Stimulated activated CD4-positive, alpha-beta T cell treated with anti-CD3 and anti-CD28 coated beads, Interleukin-2, amount 100 ng/mL, for 4 hours (primary cell): ENCODE results near the gene ARL4A.

ENCODE experiments used
- DNase-seq: peaks from one replicate; pipeline ENCODE4 v3.0.0-alpha.2; 2020; ENCODE audit warnings: low read depth

Gene ARL4A

DNA sequence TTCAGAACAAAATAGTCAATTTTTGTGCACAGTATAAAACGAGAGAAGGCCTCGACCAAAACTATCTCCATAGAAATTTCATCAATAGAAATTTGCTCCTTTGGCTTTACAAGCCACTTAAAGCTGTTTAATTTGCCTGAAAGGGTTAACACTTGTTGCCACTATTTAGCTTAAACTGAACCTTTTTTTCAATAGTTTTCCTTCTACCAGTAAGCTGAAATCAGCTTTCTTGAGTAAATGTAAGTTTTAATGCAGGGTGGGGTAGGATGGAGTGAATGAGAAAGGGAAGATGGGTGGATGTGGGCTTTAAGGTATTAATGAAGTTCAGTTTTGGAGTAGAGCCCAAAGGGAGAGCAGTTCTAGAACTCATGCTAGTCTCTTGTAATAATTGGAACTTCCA, 39.5 kb downstream of the ARL4A start:
- DNase-seq, result no peak

DNA sequence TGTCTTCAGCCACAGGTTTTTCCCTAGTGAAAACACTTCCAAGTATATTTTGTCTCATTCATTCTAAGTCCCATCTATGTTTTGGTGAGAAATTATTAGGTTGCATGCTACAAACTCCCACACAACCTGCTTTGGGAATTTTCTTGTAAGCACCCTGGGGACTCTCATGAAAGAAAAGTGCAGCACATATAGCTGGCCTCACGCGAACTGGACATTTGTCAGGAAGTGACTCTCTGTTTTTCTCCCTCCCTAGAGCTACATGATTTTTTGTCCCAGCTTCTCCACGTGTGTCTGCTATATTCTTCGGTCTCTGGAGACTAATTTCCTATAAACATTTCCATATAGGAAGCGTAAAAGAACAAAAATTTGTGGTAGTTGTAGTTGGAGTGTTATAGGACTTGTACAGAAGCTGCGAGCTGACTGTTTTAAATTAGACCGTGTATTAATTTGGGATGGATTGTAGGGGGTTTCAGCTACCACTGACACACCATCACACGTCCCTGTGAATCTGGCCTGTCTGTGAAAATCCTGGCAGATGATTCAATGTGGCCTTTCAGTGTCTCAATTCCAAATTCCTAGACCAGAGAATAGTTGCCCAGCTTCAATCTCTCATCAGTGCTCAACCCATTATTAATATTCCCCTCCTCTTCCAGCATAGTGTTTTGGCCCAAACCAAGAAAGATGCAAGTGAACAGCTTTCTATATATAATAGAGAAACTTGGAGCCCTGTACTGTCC, 40.2 kb downstream of the ARL4A start:
- DNase-seq, result no peak

DNA sequence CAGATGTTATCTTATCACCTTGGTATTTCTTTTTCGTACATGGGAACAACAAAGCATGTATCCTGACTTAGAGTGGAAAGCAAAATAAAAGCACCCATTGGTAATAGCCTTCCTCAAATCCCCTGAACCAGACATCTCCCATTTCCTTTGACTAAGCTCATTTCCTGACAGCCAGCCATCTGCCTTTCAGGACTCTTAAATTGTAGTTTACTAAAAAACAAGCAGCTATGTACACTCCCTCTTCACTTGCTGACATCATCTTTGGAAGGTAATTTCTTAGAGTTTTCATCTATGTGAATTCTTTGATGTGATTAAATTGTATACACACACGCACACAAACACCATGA, 40.7 kb downstream of the ARL4A start:
- no peak for DNase-seq

DNA sequence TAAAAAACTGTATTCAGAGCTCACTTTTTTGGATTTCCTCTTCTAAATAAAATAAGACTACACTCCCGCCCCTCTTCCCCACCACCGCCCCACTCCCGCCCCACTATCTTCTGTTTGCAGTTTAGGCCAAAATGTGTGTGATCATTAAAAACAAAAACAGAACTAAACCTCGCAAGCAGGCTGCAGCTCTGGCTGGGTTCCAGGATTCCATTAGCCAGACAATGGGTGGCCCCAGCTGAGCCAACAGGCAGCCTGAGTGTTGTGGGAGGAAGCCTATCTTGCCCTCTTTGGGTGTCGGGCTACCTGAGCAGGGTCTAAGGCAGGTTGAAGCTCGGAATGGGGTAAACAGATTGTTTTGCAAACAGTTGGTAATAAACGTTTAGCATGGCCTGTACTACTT, 41.7 kb downstream of the ARL4A start:
- DNase-seq, result no peak

DNA sequence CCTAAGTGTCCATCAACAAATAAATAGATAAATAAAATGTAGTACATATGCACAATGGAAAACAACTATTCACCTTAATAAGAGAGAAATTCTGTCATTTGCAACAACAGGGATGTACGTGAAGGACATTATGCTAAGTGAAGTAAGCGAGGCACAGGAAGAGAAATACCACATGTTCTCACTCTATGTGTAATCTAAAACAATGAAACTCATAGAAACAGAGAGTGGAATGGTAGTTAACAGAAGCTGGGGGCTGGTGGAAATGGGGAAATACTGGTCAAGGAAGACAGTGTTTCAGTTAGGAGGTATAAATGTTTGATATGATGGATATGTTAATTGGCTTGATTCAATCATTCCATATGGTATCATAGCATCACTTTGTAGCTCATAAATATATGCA, 43.1 kb downstream of the ARL4A start:
- DNase-seq, result no peak

DNA sequence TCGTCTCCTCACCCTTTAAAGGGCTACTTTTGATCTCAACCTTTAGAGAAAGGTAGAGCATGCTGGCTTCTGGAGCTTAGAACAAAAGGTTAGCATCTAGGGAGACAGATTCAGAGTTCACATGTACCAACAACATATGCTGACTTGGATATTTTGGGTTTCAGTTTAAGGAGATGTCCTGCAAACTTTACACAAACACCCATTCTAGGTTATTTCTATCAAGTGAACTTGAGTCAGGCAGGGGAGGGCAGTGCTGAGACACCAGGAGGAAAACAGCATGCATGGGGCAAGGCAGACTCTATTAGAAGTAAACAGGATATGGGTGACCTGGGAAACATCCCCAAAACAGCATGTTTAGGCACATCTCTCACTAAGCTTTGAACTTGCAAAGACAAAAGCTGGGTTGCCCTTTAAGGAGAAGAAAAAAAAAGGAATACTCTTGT, 43.8 kb downstream of the ARL4A start:
- no peak for DNase-seq

DNA sequence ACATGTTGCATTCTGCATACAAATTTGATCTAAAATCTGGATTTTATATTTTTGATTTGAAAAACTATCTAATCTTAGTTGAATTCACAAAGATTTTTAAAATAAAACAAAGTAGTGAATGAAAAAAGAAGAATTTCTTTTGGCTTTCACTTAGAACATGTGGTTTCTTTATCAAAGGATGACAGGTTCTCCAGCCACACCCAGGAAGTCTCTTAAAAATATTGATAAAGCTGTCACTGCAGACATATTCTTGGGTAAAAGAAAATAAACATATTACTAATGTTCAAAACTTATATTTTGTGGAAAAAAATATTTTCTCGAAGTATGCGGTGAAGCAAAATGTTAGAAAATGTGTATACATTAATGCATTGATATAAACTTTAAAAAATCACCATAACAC, 44.3 kb downstream of the ARL4A start:
- no peak for DNase-seq

DNA sequence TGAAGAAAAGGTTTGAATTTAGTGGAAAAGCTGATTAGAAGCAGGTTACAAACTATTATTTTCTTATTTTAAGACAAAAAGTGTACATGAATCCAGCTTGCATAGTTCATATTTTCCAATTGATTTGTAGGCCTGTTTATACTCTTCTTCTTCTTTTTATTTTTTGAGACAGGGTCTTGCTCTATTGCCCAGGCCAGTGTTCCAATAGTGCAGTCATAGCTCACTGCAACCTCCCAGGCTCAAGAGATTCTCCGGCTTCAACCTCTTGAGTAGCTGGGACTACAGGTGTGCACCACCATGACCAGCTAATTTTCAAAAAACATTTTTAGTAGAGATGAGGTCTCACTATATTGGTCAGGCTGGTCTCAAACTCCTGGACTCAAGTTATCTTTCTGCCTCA, 45.0 kb downstream of the ARL4A start:
- no peak for DNase-seq

DNA sequence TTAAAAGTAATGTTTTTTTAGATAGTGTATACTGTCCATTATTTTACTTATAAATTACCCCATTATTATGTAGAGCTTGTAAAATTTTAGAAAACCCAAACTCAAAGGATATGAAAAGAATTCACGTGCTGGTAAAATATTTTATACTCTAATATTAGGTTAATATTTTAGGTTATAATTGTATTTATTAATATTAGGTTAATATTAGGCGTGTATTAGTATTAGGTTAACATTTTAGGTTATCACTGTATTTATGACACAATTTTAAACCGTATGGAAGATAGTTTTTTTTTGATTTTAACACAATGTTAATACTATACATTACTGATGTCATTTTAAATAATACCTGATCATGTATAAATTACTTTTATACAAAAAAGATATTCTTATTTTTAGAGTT, 48.5 kb downstream of the ARL4A start:
- no peak for DNase-seq

DNA sequence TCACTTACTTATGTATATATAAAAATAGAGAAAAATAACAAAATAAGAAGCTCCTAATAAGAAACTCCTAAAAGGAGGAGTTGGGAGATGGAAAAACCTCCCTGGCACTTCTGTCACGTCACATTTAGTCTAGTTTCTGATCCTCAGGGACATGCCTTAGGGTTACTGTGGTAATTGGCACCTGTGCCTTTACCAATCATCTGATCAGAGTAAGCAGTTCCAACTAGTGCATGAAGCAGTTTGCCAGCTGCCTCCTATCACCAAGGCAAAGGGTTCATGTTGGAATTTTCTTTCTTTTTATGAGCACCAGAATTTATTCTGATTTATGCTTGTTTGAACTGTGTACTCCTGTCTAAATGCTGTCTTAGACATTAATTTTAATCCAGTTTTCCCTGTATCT, 49.9 kb downstream of the ARL4A start:
- no peak for DNase-seq

DNA sequence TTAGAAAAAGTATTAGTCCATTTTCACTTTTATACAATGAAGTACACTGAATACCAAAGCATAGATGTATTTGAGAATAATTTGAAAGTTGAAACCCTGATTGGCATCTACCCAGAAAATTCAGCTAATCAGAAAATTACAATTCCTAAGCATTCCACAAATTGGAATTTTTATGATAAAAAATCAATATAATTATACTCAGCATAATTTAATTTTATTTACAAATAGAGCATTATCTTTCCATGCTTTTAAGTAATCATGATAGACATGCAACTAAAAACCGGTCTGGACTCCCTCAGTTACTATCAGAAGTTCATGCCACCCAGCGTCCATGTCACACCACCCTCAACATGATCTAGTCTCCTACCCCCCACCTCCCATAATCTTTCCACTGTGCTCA, 50.4 kb downstream of the ARL4A start:
- DNase-seq, result no peak

DNA sequence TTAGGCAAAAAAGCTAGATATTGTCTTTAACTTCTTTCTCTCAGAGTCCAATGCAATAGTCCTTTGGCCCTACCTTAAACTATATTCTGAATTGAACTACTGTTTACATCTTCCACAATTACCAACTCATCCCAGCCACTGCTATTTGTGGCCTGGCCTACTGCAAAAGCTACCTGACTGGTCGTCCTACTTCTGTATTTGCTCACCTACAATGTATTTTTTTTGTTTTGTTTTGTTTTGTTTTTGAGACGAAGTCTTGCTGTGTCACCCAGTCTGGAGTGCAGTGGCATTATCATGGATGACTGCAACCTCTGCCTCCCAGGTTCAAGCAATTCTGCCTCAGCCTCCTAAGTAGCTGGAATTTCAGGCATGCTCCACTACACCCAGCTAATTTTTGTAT, 51.2 kb downstream of the ARL4A start:
- no peak for DNase-seq
